ENCODE data around the gene SLC25A1.

- TF ChIP-seq POLR2A (IDR thresholded peaks at IDR 0.05; ENCODE audit: low read depth, low read length) (no peak), NFE2L2 (IDR thresholded peaks at IDR 0.05; ENCODE audit: low read depth, low read length) (no peak), CEBPB (IDR thresholded peaks at IDR 0.05; ENCODE audit: low read depth, low read length) (no peak), SMC3 (IDR thresholded peaks at IDR 0.05; ENCODE audit: low read depth, low read length) (no peak), BHLHE40 (IDR thresholded peaks at IDR 0.05; ENCODE audit: low read depth, low read length) (no peak), CTCF (conservative IDR thresholded peaks at IDR 0.05; ENCODE audit: low read depth, low read length) (no peak), FOS (IDR thresholded peaks at IDR 0.05; ENCODE audit: low read depth, low read length) (no peak), MAZ (IDR thresholded peaks at IDR 0.05; ENCODE audit: borderline replicate concordance, low read depth, low read length) (no peak), USF2 (IDR thresholded peaks at IDR 0.05; ENCODE audit: low read depth, low read length) (no peak), RCOR1 (IDR thresholded peaks at IDR 0.05; ENCODE audit: insufficient replicate concordance, low read length) (no peak)
These were observed 3.4 kb downstream of the SLC25A1 start for GRCh38 chr22:19175026-19175601.
